SU-DHL-6 (cell line): Measurements from ENCODE around the gene ELAVL1.

Experiments
- H2AFZ ChIP-seq: fragments of 200-600 bp; sonication (generic); 2 replicates; pipeline ENCODE4 v1.6.1; 2014; ENCODE audit warnings: low read depth, mild to moderate bottlenecking, moderate library complexity, mixed read lengths, antibody characterized with exemption, low read length; ENCODE audit not compliant: severe bottlenecking
- H3F3A ChIP-seq: fragments of 200-600 bp; shearing (Covaris generic); 2 replicates; pipeline ENCODE4 v1.6.0; 2016; ENCODE audit warnings: antibody characterized with exemption, mild to moderate bottlenecking; ENCODE audit not compliant: insufficient read depth
- H3K27ac ChIP-seq: fragments of 200-600 bp; sonication (generic); 2 replicates; pipeline ENCODE4 v1.5.1; 2016; ENCODE audit warnings: low read depth, mild to moderate bottlenecking, low read length, moderate library complexity, mixed read lengths
- H3K27me3 ChIP-seq: fragments of 200-600 bp; sonication (generic), shearing (Covaris generic); 2 replicates; pipeline ENCODE4 v1.6.0; 2014; ENCODE audit warnings: mild to moderate bottlenecking, low read length
- H3K36me3 ChIP-seq: fragments of 200-600 bp; sonication (generic); 2 replicates; pipeline ENCODE4 v1.6.1; 2014; ENCODE audit warnings: mild to moderate bottlenecking, low read length, mixed read lengths
- H3K4me2 ChIP-seq: fragments of 300-600, 200-600 bp; shearing (Covaris generic), sonication (generic); 2 replicates; pipeline ENCODE4 v1.6.0; 2014; ENCODE audit warnings: low read length, low read depth, mild to moderate bottlenecking; ENCODE audit not compliant: poor library complexity, severe bottlenecking
- H3K4me3 ChIP-seq: fragments of 200-600 bp; sonication (generic); 2 replicates; pipeline ENCODE4 v1.5.1; 2014; ENCODE audit warnings: antibody characterized with exemption, low read length, mild to moderate bottlenecking, mixed read lengths; ENCODE audit not compliant: insufficient read depth, poor library complexity, severe bottlenecking
- H3K79me2 ChIP-seq: fragments of 200-600 bp; sonication (generic); 2 replicates; pipeline ENCODE4 v1.6.1; 2014; ENCODE audit warnings: mild to moderate bottlenecking, low read length, moderate library complexity; ENCODE audit not compliant: insufficient read depth
- H3K9ac ChIP-seq: fragments of 200-600 bp; sonication (generic); 2 replicates; pipeline ENCODE4 v1.7.0; 2014; ENCODE audit warnings: mild to moderate bottlenecking, low read length
- H3K9me2 ChIP-seq: fragments of 200-600 bp; sonication (generic); replicated peaks from 2 replicates; pipeline ENCODE4 v1.6.1; 2014; ENCODE audit warnings: low read length; ENCODE audit not compliant: insufficient read depth
- H3K9me3 ChIP-seq: fragments of 200-600 bp; sonication (generic); 2 replicates; pipeline ENCODE4 v1.6.1; 2014; ENCODE audit warnings: low read length, mixed read lengths; ENCODE audit not compliant: insufficient read depth
- H4K20me1 ChIP-seq: fragments of 200-600 bp; sonication (generic); 2 replicates; pipeline ENCODE4 v1.6.1; 2014; ENCODE audit warnings: low read depth, mild to moderate bottlenecking, antibody characterized with exemption, low read length, moderate library complexity, mixed read lengths
- EZH2phosphoT487 ChIP-seq: fragments of 200-600 bp; sonication (generic), shearing (Covaris generic); conservative IDR thresholded peaks from 2 replicates; pipeline ENCODE4 v1.6.1; 2018; ENCODE audit warnings: mild to moderate bottlenecking, antibody characterized with exemption, low read length, moderate library complexity, mixed read lengths
- TF ChIP-seq, protein P1 (sequence below): fragments of 200-600 bp; sonication (generic); IDR thresholded peaks from one replicate; pipeline ENCODE4 v1.5.1; 2017; ENCODE audit warnings: antibody characterized with exemption, mild to moderate bottlenecking, low read length, moderate library complexity; ENCODE audit not compliant: insufficient read depth, poor library complexity, severe bottlenecking

Gene ELAVL1

DNA sequence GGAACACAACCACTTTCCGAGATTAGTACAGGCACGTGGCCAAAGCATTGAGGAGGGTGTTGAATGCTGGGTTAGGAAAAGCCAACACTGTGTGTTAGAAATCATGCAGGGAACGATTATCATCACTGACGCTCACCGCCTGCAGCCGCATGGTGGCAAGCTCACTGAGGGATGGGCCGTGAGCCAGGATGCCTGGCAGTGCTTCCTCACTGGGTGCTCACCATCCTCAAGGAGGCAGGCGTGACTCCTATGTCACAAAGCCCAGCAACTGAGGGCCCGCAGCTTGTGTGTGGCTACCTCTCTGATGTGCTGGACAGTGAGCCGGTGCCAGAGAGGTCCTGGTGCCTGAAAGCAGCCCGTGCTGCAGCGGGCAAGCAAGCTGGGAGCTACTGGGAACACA is 31.6 kb downstream of the ELAVL1 start:
- H3F3A ChIP-seq, result no peaks in the 10 kb centered on the region
- no peak overlapping the region for H2AFZ ChIP-seq
- H3K36me3 ChIP-seq, result no peaks in the 10 kb centered on the region
- no peak overlapping the region for H3K4me2 ChIP-seq
- H3K9me2 ChIP-seq, result no peaks in the 10 kb centered on the region
- H3K9ac ChIP-seq, result no peak overlapping the region
- TF ChIP-seq, protein P1, sequence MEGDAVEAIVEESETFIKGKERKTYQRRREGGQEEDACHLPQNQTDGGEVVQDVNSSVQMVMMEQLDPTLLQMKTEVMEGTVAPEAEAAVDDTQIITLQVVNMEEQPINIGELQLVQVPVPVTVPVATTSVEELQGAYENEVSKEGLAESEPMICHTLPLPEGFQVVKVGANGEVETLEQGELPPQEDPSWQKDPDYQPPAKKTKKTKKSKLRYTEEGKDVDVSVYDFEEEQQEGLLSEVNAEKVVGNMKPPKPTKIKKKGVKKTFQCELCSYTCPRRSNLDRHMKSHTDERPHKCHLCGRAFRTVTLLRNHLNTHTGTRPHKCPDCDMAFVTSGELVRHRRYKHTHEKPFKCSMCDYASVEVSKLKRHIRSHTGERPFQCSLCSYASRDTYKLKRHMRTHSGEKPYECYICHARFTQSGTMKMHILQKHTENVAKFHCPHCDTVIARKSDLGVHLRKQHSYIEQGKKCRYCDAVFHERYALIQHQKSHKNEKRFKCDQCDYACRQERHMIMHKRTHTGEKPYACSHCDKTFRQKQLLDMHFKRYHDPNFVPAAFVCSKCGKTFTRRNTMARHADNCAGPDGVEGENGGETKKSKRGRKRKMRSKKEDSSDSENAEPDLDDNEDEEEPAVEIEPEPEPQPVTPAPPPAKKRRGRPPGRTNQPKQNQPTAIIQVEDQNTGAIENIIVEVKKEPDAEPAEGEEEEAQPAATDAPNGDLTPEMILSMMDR, result no peak
- no peak for TF ChIP-seq EZH2phosphoT487
- H3K27me3 ChIP-seq, result no peaks in the 10 kb centered on the region
- no peak overlapping the region for H3K4me3 ChIP-seq
- no peaks in the 10 kb centered on the region for H4K20me1 ChIP-seq
- no peak overlapping the region for H3K27ac ChIP-seq
- H3K79me2 ChIP-seq, result no peaks in the 10 kb centered on the region
- H3K9me3 ChIP-seq, result no peaks in the 10 kb centered on the region

DNA sequence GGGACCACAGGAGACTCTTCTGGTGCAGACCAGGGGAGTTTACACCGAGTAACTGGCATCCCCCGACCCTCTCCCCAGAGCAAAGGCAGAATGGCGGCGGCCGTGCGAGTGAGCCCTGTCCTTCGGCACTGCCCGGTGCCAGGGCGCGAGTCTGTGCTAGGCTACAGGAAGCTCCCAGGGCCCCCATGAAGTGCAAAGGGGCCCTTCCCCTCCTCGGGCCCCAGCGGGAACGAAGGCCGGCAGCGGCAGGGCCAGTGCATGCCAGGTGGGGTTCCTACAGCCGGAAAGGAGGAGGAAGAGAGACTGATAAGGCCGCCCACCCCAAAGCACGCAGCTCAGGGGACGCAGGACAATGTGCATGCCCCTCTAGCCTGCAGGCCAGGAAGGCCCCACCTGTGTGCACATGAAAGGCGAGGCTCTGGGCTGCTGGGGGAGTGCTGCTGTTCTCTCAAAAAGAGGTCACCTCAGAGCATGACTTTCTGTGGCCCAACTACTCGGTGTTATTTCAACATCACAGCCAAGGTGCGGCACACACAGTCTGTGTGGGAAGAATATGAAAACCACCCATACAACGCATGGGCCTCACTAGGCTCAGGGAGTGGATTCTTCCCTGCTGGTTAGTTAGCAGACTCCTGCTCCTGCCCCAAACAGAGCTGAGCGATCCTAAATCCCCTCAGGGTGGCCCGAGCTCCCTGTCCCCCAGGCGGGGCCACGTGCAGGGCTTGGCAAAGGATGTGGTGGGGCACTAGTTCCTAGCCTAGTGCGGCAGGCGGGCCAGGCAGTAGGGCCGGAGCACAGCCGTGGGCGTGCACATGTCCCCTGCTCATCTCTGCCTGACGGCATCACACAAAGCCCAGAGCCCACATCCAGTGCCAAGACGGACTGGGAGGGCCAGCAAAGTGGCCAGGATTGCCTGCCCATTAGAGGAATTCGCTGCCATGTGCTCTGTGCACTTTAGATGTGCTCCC is 33.6 kb downstream of the ELAVL1 start:
- Histone ChIP-seq H3K36me3 (peaks cover 4% of the 10 kb centered on the region; the same call in 1 of the 2 replicates), H3K27me3 (no peaks in the 10 kb centered on the region), H4K20me1 (no peaks in the 10 kb centered on the region)

DNA sequence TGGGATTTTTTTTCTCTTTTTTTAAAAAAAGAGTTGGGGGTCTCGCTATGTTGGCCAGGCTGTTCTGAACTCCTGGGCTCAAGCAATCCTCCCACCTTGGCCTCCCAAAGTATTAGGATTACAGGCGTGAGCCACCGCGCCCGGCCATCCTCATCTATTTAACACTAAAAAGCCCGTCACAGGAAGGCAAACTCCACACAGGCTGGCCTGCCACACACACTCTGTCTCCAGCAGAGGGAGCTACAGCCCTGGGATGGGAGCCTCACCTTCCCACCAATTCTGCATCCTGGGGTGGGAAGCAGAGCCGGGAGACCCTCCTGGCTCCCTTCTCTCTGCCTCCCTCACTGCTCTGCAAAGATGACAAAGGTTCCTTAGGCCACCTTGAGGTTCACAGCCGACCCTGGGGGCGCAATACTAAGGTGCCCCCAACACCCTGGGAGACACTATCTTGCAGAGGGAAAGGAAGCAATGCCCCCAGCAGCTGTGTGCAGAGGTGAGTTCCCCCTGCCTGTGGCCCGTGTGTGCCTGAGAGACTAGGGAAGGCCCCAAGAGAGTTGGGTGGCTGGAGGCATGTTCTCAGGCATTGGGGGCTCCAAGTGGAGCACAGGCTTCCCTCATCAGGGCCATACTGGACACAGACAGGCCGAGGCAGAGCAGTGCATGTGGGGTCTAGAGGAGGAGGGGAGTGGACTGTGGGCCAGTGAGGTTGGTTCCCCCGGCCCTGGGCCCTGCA is 34.6 kb downstream of the ELAVL1 start:
- Histone ChIP-seq H3K79me2 (no peaks in the 10 kb centered on the region), H3K27me3 (no peaks in the 10 kb centered on the region), H4K20me1 (no peaks in the 10 kb centered on the region), H3F3A (no peaks in the 10 kb centered on the region), H3K9ac (no peak overlapping the region), H3K4me3 (no peak overlapping the region), H3K27ac (no peak overlapping the region), H3K9me2 (no peaks in the 10 kb centered on the region), H2AFZ (no peak overlapping the region), H3K9me3 (no peaks in the 10 kb centered on the region), H3K4me2 (no peak overlapping the region), H3K36me3 (peaks cover 7% of the 10 kb centered on the region; the same call in 1 of the 2 replicates)
- TF ChIP-seq, protein P1, result peak; percentile 83
- TF ChIP-seq EZH2phosphoT487, result no peak

More for the DNA sequence above, 33.6 kb downstream of the ELAVL1 start:
- TF ChIP-seq, protein P1, result no peak
- TF ChIP-seq EZH2phosphoT487, result no peak
- Histone ChIP-seq H3K4me2 (no peak overlapping the region), H3K4me3 (no peak overlapping the region), H3K9ac (no peak overlapping the region), H3K79me2 (no peaks in the 10 kb centered on the region), H2AFZ (no peak overlapping the region), H3K9me2 (no peaks in the 10 kb centered on the region), H3K27ac (no peak overlapping the region), H3K9me3 (no peaks in the 10 kb centered on the region), H3F3A (no peaks in the 10 kb centered on the region)
